Stimulated activated naive B cell treated with anti-CD40 and anti-IgM and Interleukin-4, amounts not matched to agents 10 μg/mL and 1 μg/mL and 100 μg/mL, for 72 hours (primary cell): ENCODE results near the gene MMD.
"Not testable (repeated sequence)": the region's sequence is repeated elsewhere in the genome, so short reads cannot be mapped to it uniquely, and the experiment has no call there.

ENCODE experiments used
- ATAC-seq, 2 donors: fragments of 150-1000 bp; cut with Tn5 transposase; replicated peaks; 2 replicates each; pipeline ENCODE4 v1.10.0; 2021; ENCODE audit warnings: moderate library complexity in 1 of 2
- DNase-seq: peaks from one replicate; pipeline ENCODE4 v3.0.0; 2021
- H3K27ac Mint-ChIP-seq: one replicate; pipeline ENCODE4 v1.8.0; 2022; ENCODE audit warnings: mild to moderate bottlenecking, mixed read lengths
- H3K27me3 Mint-ChIP-seq, 2 donors: one replicate each; pipeline ENCODE4 v1.8.0; 2022; ENCODE audit warnings: mixed read lengths in 2 of 2
- H3K36me3 Mint-ChIP-seq, 2 donors: one replicate each; pipeline ENCODE4 v1.8.0; 2022; ENCODE audit warnings: mixed read lengths in 2 of 2, mild to moderate bottlenecking in 1 of 2
- H3K4me1 Mint-ChIP-seq, 2 donors: one replicate each; pipeline ENCODE4 v1.8.0; 2022; ENCODE audit warnings: mixed read lengths in 2 of 2, mild to moderate bottlenecking in 1 of 2
- H3K4me3 Mint-ChIP-seq, 2 donors: one replicate each; pipeline ENCODE4 v1.8.0; 2022; ENCODE audit warnings: mild to moderate bottlenecking in 2 of 2, mixed read lengths in 2 of 2, moderate library complexity in 1 of 2
- H3K9me3 Mint-ChIP-seq, 2 donors: one replicate each; pipeline ENCODE4 v1.8.0; 2022; ENCODE audit warnings: mixed read lengths in 2 of 2, mild to moderate bottlenecking in 1 of 2

The MMD gene

GRCh38 chr17:55421179-55421934 is at the start of gene MMD:
Gene MMD (minus strand): TSS chr17:55421835. CDS start chr17:55421695, 140 bp downstream.
- Mint-ChIP-seq H3K36me3 (peaks cover 24 to 32% of the 10 kb centered on the region in 2 donors), H3K4me3 (peak within 1 kb of the TSS; percentile 95), H3K27me3 (no peaks in the 10 kb centered on the region), H3K27ac (peak within 1 kb of the TSS; percentile 99), H3K9me3 (no peaks in the 10 kb centered on the region), H3K4me1 (peaks cover 59 to 78% of the 10 kb centered on the region in 2 donors)
- DNase-seq (no peak), ATAC-seq (peak in 1 of 2 donors; percentile 24)

- Mint-ChIP-seq H3K27me3 (peaks cover 15 to 28% of the 10 kb centered on the region in 2 donors), H3K36me3 (peaks cover 0 to 6% of the 10 kb centered on the region in 2 donors), H3K4me1 (peaks cover 8 to 9% of the 10 kb centered on the region in 2 donors), H3K4me3 (no peak overlapping the region), H3K9me3 (peaks cover 0 to 5% of the 10 kb centered on the region in 2 donors), H3K27ac (no peak overlapping the region)
- ATAC-seq (no peak), DNase-seq (no peak)
These were observed 45.0 kb upstream of the MMD start for GRCh38 chr17:55466671-55467070.

- not testable (repeated sequence) for H3K9me3 Mint-ChIP-seq, DNase-seq, H3K36me3 Mint-ChIP-seq, H3K4me1 Mint-ChIP-seq, H3K4me3 Mint-ChIP-seq, H3K27ac Mint-ChIP-seq, ATAC-seq
- H3K27me3 Mint-ChIP-seq = peaks cover 15 to 28% of the 10 kb centered on the region in 2 donors
These were observed 44.1 kb upstream of the MMD start for GRCh38 chr17:55465771-55466170.

GRCh38 chr17:55463600-55463999 is 42.0 kb upstream of the MMD start:
- ATAC-seq = peak; percentile 76 to 91
- Mint-ChIP-seq H3K4me1 (peaks cover 15 to 19% of the 10 kb centered on the region in 2 donors), H3K36me3 (peaks cover 0 to 6% of the 10 kb centered on the region in 2 donors), H3K9me3 (peaks cover 0 to 5% of the 10 kb centered on the region in 2 donors), H3K27ac (peak overlapping the region; percentile 81), H3K27me3 (peaks cover 8 to 21% of the 10 kb centered on the region in 2 donors), H3K4me3 (peak overlapping the region in 1 of 2 donors; percentile 37)
- peak; percentile 1 for DNase-seq

GRCh38 chr17:55462711-55463110 is 41.1 kb upstream of the MMD start:
- peaks cover 8 to 18% of the 10 kb centered on the region in 2 donors for H3K27me3 Mint-ChIP-seq
- ATAC-seq = no peak
- peaks cover 20 to 26% of the 10 kb centered on the region in 2 donors for H3K4me1 Mint-ChIP-seq

GRCh38 chr17:55462234-55462633 is 40.6 kb upstream of the MMD start:
- Mint-ChIP-seq H3K27me3 (peaks cover 8 to 17% of the 10 kb centered on the region in 2 donors), H3K4me1 (peaks cover 20 to 26% of the 10 kb centered on the region in 2 donors), H3K9me3 (no peaks in the 10 kb centered on the region), H3K36me3 (peaks cover 0 to 3% of the 10 kb centered on the region in 2 donors), H3K4me3 (no peak overlapping the region), H3K27ac (no peak overlapping the region)
- ATAC-seq (no peak), DNase-seq (no peak)

More at GRCh38 chr17:55462711-55463110, 41.1 kb upstream of the MMD start:
- no peaks in the 10 kb centered on the region for H3K9me3 Mint-ChIP-seq
- H3K4me3 Mint-ChIP-seq = no peak overlapping the region
- H3K36me3 Mint-ChIP-seq = peaks cover 0 to 3% of the 10 kb centered on the region in 2 donors
- no peak for DNase-seq
- H3K27ac Mint-ChIP-seq = no peak overlapping the region

- H3K4me3 Mint-ChIP-seq = no peak overlapping the region
- peak; percentile 81 to 88 for ATAC-seq
- DNase-seq = peak; percentile 46
- H3K27ac Mint-ChIP-seq = no peak overlapping the region
- peaks cover 0 to 3% of the 10 kb centered on the region in 2 donors for H3K36me3 Mint-ChIP-seq
- peaks cover 6 to 24% of the 10 kb centered on the region in 2 donors for H3K27me3 Mint-ChIP-seq
- no peaks in the 10 kb centered on the region for H3K9me3 Mint-ChIP-seq
- H3K4me1 Mint-ChIP-seq = peaks cover 21 to 34% of the 10 kb centered on the region in 2 donors
These were observed 37.3 kb upstream of the MMD start for GRCh38 chr17:55458978-55459377.

- Mint-ChIP-seq H3K9me3 (no peaks in the 10 kb centered on the region), H3K4me3 (no peak overlapping the region), H3K27me3 (peaks cover 10 to 29% of the 10 kb centered on the region in 2 donors)
These were observed 36.8 kb upstream of the MMD start for GRCh38 chr17:55458287-55458900.

GRCh38 chr17:55456307-55457240 is 34.9 kb upstream of the MMD start:
- DNase-seq = no peak
- ATAC-seq = no peak
- Mint-ChIP-seq H3K27ac (no peak overlapping the region), H3K27me3 (peaks cover 10 to 37% of the 10 kb centered on the region in 2 donors), H3K9me3 (no peaks in the 10 kb centered on the region), H3K4me3 (no peak overlapping the region), H3K36me3 (no peaks in the 10 kb centered on the region), H3K4me1 (peaks cover 24 to 27% of the 10 kb centered on the region in 2 donors)

More at GRCh38 chr17:55458287-55458900, 36.8 kb upstream of the MMD start:
- DNase-seq (no peak), ATAC-seq (no peak)
- Mint-ChIP-seq H3K36me3 (no peaks in the 10 kb centered on the region), H3K27ac (no peak overlapping the region), H3K4me1 (peaks cover 20 to 29% of the 10 kb centered on the region in 2 donors)

GRCh38 chr17:55454906-55455474 is 33.4 kb upstream of the MMD start:
- Mint-ChIP-seq H3K36me3 (no peaks in the 10 kb centered on the region), H3K4me1 (peaks cover 26 to 35% of the 10 kb centered on the region in 2 donors), H3K27me3 (peaks cover 19 to 53% of the 10 kb centered on the region in 2 donors), H3K4me3 (no peak overlapping the region), H3K9me3 (no peaks in the 10 kb centered on the region), H3K27ac (no peak overlapping the region)
- DNase-seq (no peak), ATAC-seq (no peak)

GRCh38 chr17:55453839-55454557 is 32.4 kb upstream of the MMD start:
- Mint-ChIP-seq H3K36me3 (no peaks in the 10 kb centered on the region), H3K27ac (no peak overlapping the region), H3K27me3 (peaks cover 26 to 61% of the 10 kb centered on the region in 2 donors), H3K9me3 (no peaks in the 10 kb centered on the region), H3K4me3 (no peak overlapping the region), H3K4me1 (peaks cover 24 to 28% of the 10 kb centered on the region in 2 donors)
- DNase-seq (no peak), ATAC-seq (no peak)

GRCh38 chr17:55452139-55452790 is 30.6 kb upstream of the MMD start:
- no peak overlapping the region for H3K4me3 Mint-ChIP-seq
- no peaks in the 10 kb centered on the region for H3K36me3 Mint-ChIP-seq
- DNase-seq (no peak), ATAC-seq (no peak)
- H3K4me1 Mint-ChIP-seq = peaks cover 15 to 17% of the 10 kb centered on the region in 2 donors
- no peak overlapping the region for H3K27ac Mint-ChIP-seq
- H3K9me3 Mint-ChIP-seq = no peaks in the 10 kb centered on the region
- H3K27me3 Mint-ChIP-seq = peaks cover 26 to 60% of the 10 kb centered on the region in 2 donors

- H3K4me3 Mint-ChIP-seq = no peak overlapping the region
- no peak overlapping the region for H3K27ac Mint-ChIP-seq
- DNase-seq (no peak), ATAC-seq (no peak)
- no peaks in the 10 kb centered on the region for H3K36me3 Mint-ChIP-seq
- H3K4me1 Mint-ChIP-seq = peaks cover 13 to 16% of the 10 kb centered on the region in 2 donors
- H3K9me3 Mint-ChIP-seq = no peaks in the 10 kb centered on the region
- H3K27me3 Mint-ChIP-seq = peaks cover 26 to 58% of the 10 kb centered on the region in 2 donors
These were observed 30.1 kb upstream of the MMD start for GRCh38 chr17:55451758-55452138.
